Measurements from ENCODE around the gene REL. TPM values are rescaled to one million over a fixed set of nuclear protein-coding genes. Genes with fewer than 3 reads are reported as not detected.

Gene REL
- total RNA-seq, 1 experiment from 2014 or later, result 7.3 TPM

GRCh38 chr2:60882971-60883753, 1.8 kb downstream of the REL start:
- ChIA-PET CTCF (no interaction called here), POLR2A (ENCODE audit: unreplicated experiment) (interaction anchor here (0.7 to 1.0 kb wide), 2 partner anchors 34 to 65 kb away, joined by 8 to 10 read pairs; no protein-coding TSS in a partner anchor)
- H3K4me3 ChIP-seq (ENCODE audit: low read length), result peak overlapping the region; percentile 90

GRCh38 chr2:60883896-60884295, 2.5 kb downstream of the REL start:
- Histone ChIP-seq H4K20me1 (ENCODE audit: low read length) (peaks cover 45% of the 10 kb centered on the region), H3K9ac (ENCODE audit: low read length) (peak overlapping the region; percentile 90; the same call in 1 of the 2 replicates), H3K4me3 (ENCODE audit: low read length) (peak overlapping the region; percentile 90), H3K9me2 (replicated peaks; ENCODE audit: low read length) (no peaks in the 10 kb centered on the region), H3K9me3 (ENCODE audit: low read length) (no peaks in the 10 kb centered on the region), H3K4me1 (ENCODE audit: insufficient read depth, low read length) (peaks cover 9% of the 10 kb centered on the region), H3K36me3 (ENCODE audit: low read depth, low read length) (no peaks in the 10 kb centered on the region), H3K27me3 (ENCODE audit: low read length) (no peaks in the 10 kb centered on the region), H3F3A (ENCODE audit: low read length, unreplicated experiment) (no peaks in the 10 kb centered on the region), H2AFZ (ENCODE audit: low read length) (no peak overlapping the region), H3K79me2 (ENCODE audit: low read length) (peaks cover 65% of the 10 kb centered on the region), H3K27ac (ENCODE audit: low read length) (no peak overlapping the region), H3K4me2 (ENCODE audit: low read length) (peak overlapping the region; percentile 87)
- no peak for ATAC-seq
- TF ChIP-seq EZH2phosphoT487 (IDR thresholded peaks at IDR 0.05; ENCODE audit: borderline replicate concordance, low read length) (no peak), EZH2 (IDR thresholded peaks at IDR 0.05; ENCODE audit: low read length, unreplicated experiment) (no peak)
- TF ChIP-seq, protein P1, sequence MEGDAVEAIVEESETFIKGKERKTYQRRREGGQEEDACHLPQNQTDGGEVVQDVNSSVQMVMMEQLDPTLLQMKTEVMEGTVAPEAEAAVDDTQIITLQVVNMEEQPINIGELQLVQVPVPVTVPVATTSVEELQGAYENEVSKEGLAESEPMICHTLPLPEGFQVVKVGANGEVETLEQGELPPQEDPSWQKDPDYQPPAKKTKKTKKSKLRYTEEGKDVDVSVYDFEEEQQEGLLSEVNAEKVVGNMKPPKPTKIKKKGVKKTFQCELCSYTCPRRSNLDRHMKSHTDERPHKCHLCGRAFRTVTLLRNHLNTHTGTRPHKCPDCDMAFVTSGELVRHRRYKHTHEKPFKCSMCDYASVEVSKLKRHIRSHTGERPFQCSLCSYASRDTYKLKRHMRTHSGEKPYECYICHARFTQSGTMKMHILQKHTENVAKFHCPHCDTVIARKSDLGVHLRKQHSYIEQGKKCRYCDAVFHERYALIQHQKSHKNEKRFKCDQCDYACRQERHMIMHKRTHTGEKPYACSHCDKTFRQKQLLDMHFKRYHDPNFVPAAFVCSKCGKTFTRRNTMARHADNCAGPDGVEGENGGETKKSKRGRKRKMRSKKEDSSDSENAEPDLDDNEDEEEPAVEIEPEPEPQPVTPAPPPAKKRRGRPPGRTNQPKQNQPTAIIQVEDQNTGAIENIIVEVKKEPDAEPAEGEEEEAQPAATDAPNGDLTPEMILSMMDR (conservative IDR thresholded peaks at IDR 0.05; ENCODE audit: low read depth, low read length), result no peak
- BruUV-seq (replicated peaks), result no TSS peak
- no peak for DNase-seq
- intact Hi-C loops (cut with micrococcal nuclease), result loop anchor here (5.0 kb wide), 3 partner anchors 92 to 133 kb away; partner anchors contain the start of genes PEX13 and PUS10
- POLR2A ChIA-PET (ENCODE audit: unreplicated experiment), result no interaction called here
- CTCF ChIA-PET, result no interaction called here

More at GRCh38 chr2:60882971-60883753, 1.8 kb downstream of the REL start:
- H3K4me2 ChIP-seq (ENCODE audit: low read length), result peak overlapping the region; percentile 87
- no peak for ATAC-seq
- intact Hi-C loops (cut with micrococcal nuclease), result loop anchor here (5.0 kb wide), 3 partner anchors 91 to 134 kb away; partner anchors contain the start of genes PEX13 and PUS10
- no peaks in the 10 kb centered on the region for H3K36me3 ChIP-seq (ENCODE audit: low read depth, low read length)
- H3F3A ChIP-seq (ENCODE audit: low read length, unreplicated experiment), result no peaks in the 10 kb centered on the region
- no peaks in the 10 kb centered on the region for H3K9me2 ChIP-seq (replicated peaks; ENCODE audit: low read length)
- TF ChIP-seq EZH2phosphoT487 (IDR thresholded peaks at IDR 0.05; ENCODE audit: borderline replicate concordance, low read length) (no peak), EZH2 (IDR thresholded peaks at IDR 0.05; ENCODE audit: low read length, unreplicated experiment) (no peak)
- TF ChIP-seq, protein P1 (conservative IDR thresholded peaks at IDR 0.05; ENCODE audit: low read depth, low read length), result no peak
- peaks cover 9% of the 10 kb centered on the region for H3K4me1 ChIP-seq (ENCODE audit: insufficient read depth, low read length)
- H3K79me2 ChIP-seq (ENCODE audit: low read length), result peaks cover 60% of the 10 kb centered on the region
- DNase-seq, result peak; percentile 16
- no peaks in the 10 kb centered on the region for H3K27me3 ChIP-seq (ENCODE audit: low read length)
- peak overlapping the region; percentile 90 for H3K9ac ChIP-seq (ENCODE audit: low read length)
- peaks cover 45% of the 10 kb centered on the region for H4K20me1 ChIP-seq (ENCODE audit: low read length)
- no peak overlapping the region for H2AFZ ChIP-seq (ENCODE audit: low read length)
- no peaks in the 10 kb centered on the region for H3K9me3 ChIP-seq (ENCODE audit: low read length)
- H3K27ac ChIP-seq (ENCODE audit: low read length), result peak overlapping the region; percentile 89; the same call in 1 of the 2 replicates
- no TSS peak for BruUV-seq (replicated peaks)

- H3K9ac ChIP-seq (ENCODE audit: low read length), result no peak overlapping the region
- no peak overlapping the region for H3K27ac ChIP-seq (ENCODE audit: low read length)
- peaks cover 9% of the 10 kb centered on the region for H3K4me1 ChIP-seq (ENCODE audit: insufficient read depth, low read length)
- DNase-seq (no peak), ATAC-seq (no peak)
- no TSS peak for BruUV-seq (replicated peaks)
- H3K27me3 ChIP-seq (ENCODE audit: low read length), result no peaks in the 10 kb centered on the region
- intact Hi-C loops (cut with micrococcal nuclease), result loop anchor here (5.0 kb wide), 4 partner anchors 38 to 133 kb away; partner anchors contain the start of genes PEX13 and PUS10
- no peaks in the 10 kb centered on the region for H3F3A ChIP-seq (ENCODE audit: low read length, unreplicated experiment)
- no peaks in the 10 kb centered on the region for H3K9me3 ChIP-seq (ENCODE audit: low read length)
- peaks cover 45% of the 10 kb centered on the region for H4K20me1 ChIP-seq (ENCODE audit: low read length)
- no peak overlapping the region for H2AFZ ChIP-seq (ENCODE audit: low read length)
- H3K9me2 ChIP-seq (replicated peaks; ENCODE audit: low read length), result no peaks in the 10 kb centered on the region
- ChIA-PET CTCF (no interaction called here), POLR2A (ENCODE audit: unreplicated experiment) (no interaction called here)
- H3K36me3 ChIP-seq (ENCODE audit: low read depth, low read length), result no peaks in the 10 kb centered on the region
- peaks cover 65% of the 10 kb centered on the region for H3K79me2 ChIP-seq (ENCODE audit: low read length)
- H3K4me2 ChIP-seq (ENCODE audit: low read length), result peak overlapping the region; percentile 87
- TF ChIP-seq, protein P1 (conservative IDR thresholded peaks at IDR 0.05; ENCODE audit: low read depth, low read length), result no peak
- peak overlapping the region; percentile 90; the same call in 1 of the 2 replicates for H3K4me3 ChIP-seq (ENCODE audit: low read length)
Measured at GRCh38 chr2:60884800-60885199, 3.4 kb downstream of the REL start.

Data from PC-3 (cell line).